Testis (tissue), 2 donors: ENCODE data around the gene VKORC1L1.

Experiments used
- POLR2A ChIP-seq: fragments of 450-650 bp; IDR thresholded peaks from one replicate; pipeline ENCODE4 v1.6.1; 2017; ENCODE audit warnings: antibody characterized with exemption, mild to moderate bottlenecking, moderate library complexity
- TF ChIP-seq, protein P1 (sequence below), 3 experiments: fragments of 450-650 bp in 2 of 3; fragments of 200-600 bp in 1 of 3; sonication (generic) in 1 of 3; IDR thresholded peaks; one replicate each; pipeline ENCODE4 v1.5.1; 2016 to 2019; ENCODE audit warnings: antibody characterized with exemption in 3 of 3, mild to moderate bottlenecking in 2 of 3, moderate library complexity in 1 of 3

DNA sequence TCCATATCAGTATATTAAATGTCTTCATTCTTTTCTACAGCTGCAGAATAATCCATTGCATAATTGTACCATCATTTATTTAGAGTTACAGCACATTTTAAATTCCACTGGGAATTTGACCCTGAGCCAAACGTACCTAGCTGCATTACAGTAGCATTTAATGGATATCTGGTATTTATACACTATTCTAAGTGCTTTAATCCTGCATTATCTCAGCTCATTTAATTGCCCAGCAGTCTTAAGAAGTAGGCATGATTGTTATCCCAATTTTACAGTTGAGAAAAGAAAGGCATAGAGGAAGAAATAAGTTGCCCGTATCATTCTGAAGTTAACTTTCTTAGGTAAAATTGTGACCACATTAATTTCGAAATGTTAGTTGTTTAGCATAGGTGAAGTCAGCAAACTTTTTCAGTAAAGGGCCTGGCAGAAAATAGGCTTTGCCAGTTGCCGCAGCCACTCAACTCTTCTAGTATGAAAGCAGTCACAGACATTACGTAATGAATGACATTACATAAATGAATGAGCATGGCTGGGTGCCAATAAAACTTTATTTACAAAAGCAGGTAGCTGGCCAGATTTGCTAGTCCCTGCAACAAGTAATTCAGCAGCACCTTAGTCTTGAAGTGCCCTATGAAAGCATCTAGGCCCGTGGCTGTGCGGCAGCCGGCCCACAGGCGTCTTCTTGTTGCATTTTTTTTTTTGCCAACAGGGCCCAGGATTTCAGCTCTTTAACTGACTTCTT lies 79.1 kb downstream of the VKORC1L1 start:
- TF ChIP-seq, protein P1, sequence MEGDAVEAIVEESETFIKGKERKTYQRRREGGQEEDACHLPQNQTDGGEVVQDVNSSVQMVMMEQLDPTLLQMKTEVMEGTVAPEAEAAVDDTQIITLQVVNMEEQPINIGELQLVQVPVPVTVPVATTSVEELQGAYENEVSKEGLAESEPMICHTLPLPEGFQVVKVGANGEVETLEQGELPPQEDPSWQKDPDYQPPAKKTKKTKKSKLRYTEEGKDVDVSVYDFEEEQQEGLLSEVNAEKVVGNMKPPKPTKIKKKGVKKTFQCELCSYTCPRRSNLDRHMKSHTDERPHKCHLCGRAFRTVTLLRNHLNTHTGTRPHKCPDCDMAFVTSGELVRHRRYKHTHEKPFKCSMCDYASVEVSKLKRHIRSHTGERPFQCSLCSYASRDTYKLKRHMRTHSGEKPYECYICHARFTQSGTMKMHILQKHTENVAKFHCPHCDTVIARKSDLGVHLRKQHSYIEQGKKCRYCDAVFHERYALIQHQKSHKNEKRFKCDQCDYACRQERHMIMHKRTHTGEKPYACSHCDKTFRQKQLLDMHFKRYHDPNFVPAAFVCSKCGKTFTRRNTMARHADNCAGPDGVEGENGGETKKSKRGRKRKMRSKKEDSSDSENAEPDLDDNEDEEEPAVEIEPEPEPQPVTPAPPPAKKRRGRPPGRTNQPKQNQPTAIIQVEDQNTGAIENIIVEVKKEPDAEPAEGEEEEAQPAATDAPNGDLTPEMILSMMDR (IDR thresholded peaks at IDR 0.05) = no peak
- TF ChIP-seq POLR2A = no peak
